DOHH2 (cell line): ENCODE measurements around the gene ABCG8.

Experiments used
- CTCF ChIP-seq: fragments of 200-600 bp; sonication (generic); IDR thresholded peaks from one replicate; pipeline ENCODE4 v1.5.1; 2014; ENCODE audit warnings: antibody characterized with exemption, mild to moderate bottlenecking, low read depth, low read length; ENCODE audit not compliant: poor library complexity, severe bottlenecking
- EZH2phosphoT487 ChIP-seq: fragments of 200-600 bp; sonication (generic); IDR thresholded peaks from 2 replicates; pipeline ENCODE4 v1.6.1; 2017; ENCODE audit warnings: borderline replicate concordance, mild to moderate bottlenecking, antibody characterized with exemption, low read length, moderate library complexity, mixed read lengths

GRCh38 chr2:43806719-43807031, 32.1 kb upstream of the ABCG8 start:
- TF ChIP-seq CTCF, result no peak
- no peak for TF ChIP-seq EZH2phosphoT487
